ENCODE measurements around the gene ULK2.

DNA sequence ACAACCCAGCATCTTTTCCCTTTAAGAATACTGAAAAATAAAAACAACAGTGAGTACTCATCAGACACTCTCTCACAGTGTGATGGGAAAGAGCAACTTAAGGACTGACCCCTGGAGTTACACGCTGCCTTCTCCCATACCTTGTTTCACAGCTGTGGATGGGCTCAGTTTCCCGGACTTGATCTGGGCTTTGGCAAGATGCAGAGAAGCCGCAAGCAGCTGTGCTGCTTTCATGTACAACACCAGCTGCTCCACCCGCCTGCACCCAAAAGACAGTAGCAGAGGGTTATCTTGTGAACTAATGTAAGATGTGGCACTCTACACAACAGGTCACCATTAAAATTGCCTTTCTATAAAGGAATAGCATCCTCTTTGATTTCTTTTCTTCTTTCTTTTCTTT lies 86.9 kb downstream of the ULK2 start:
- TF ChIP-seq, protein P1, sequence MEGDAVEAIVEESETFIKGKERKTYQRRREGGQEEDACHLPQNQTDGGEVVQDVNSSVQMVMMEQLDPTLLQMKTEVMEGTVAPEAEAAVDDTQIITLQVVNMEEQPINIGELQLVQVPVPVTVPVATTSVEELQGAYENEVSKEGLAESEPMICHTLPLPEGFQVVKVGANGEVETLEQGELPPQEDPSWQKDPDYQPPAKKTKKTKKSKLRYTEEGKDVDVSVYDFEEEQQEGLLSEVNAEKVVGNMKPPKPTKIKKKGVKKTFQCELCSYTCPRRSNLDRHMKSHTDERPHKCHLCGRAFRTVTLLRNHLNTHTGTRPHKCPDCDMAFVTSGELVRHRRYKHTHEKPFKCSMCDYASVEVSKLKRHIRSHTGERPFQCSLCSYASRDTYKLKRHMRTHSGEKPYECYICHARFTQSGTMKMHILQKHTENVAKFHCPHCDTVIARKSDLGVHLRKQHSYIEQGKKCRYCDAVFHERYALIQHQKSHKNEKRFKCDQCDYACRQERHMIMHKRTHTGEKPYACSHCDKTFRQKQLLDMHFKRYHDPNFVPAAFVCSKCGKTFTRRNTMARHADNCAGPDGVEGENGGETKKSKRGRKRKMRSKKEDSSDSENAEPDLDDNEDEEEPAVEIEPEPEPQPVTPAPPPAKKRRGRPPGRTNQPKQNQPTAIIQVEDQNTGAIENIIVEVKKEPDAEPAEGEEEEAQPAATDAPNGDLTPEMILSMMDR (IDR thresholded peaks at IDR 0.05; ENCODE audit: low read length) = no peak
- no peak for TF ChIP-seq EZH2 (IDR thresholded peaks at IDR 0.05; ENCODE audit: borderline replicate concordance, low read length)

Measured in OCI-LY1 (cell line).